HG02884 (cell line): Measurements from ENCODE around the gene KLRK1.
A peak's percentile ranks its signal among the peaks of the same experiment; 100 is the strongest.
"Not testable (repeated sequence)": the region's sequence is repeated elsewhere in the genome, so short reads cannot be mapped to it uniquely, and the experiment has no call there.

Experiments used
- ATAC-seq: cut with Tn5 transposase; IDR thresholded peaks from one replicate; pipeline ENCODE4 v1.9.1; 2021; ENCODE audit warnings: mild to moderate bottlenecking, moderate library complexity; ENCODE audit not compliant: unreplicated experiment

Gene KLRK1

DNA sequence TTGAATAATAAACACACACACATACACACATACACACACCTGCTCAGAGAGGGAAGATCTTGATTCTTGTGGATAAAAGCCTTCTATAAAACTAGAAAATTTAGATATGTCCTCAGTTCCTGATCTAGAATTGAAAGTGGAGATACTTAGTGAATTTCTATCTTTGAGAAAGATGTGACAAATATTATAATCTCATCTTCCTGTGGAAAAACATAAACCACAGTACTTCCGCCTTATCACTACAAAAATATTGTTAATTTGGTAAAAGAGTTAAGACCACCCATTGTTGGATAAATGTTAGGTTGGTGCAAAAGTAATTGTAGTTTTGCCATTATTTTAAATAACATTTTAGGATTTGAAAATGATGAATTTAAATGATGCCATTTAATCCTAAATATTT lies at the start of gene KLRK1:
KLRK1 (minus strand) TSS at position 138 of the 400 bp plus-strand sequence. CDS start 1,231 bp downstream, outside the sequence.
- ATAC-seq, result no peak

DNA sequence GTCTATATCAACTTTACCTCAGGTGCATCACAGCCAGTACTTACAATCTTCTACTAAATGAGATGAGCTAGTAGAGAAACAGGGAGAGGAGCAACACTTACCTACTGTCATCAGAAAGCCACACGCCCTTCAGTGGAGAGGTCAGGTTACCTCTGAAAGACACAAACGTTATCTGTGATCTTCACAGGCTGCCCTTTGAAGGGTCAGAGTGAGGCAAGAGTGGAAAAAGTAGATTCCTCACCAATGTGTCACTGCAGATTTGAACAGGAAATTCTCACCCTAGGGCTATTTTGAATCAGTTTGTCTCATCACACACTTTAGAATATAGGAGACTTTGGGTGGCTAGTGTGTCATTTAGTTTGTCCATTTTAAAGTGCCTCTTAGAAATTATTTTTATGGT lies 47.8 kb upstream of the KLRK1 start:
- not testable (repeated sequence) for ATAC-seq

DNA sequence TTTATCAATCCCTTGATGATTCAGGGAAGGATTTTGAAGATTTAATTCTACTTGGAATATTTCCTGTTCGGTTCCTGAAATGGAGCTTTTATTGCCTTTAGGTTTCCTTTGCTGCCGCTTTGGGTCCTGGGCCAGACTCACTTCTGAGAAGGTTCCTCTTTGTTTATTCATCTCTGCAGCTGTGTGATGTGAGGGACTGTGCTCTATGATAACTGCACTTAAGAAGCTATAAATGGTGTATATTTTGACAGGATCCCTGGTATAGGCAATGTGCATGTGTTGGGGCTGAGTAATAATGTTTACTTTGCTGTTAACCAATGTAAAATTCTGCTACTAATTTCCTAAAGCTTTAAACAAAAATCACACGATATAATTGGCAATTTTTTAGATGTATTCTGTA lies 46.0 kb upstream of the KLRK1 start, which contains the start of gene KLRC2:
KLRC2 (minus strand) TSS at position 195 of the 400 bp plus-strand sequence; CDS start at position 171, 24 bp downstream.
- ATAC-seq, result not testable (repeated sequence)

DNA sequence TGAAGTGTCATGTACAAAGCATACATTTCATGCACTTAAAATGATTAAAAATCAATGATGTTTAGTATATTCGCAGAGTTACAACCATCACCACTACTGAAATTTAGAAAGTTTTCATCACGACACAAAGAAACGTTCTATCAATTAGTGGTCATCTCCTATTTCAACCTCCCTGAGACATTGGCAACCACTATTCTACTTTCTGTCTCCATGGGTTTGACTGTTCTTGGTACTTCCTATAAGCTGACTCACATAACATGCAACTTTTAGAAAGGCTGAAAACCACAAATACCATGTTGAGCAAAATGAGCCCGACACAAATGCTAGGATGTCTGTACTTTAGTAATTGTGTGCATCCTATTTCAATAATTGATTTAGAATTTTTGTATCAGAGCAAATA lies 40.8 kb upstream of the KLRK1 start:
- ATAC-seq, result not testable (repeated sequence)

DNA sequence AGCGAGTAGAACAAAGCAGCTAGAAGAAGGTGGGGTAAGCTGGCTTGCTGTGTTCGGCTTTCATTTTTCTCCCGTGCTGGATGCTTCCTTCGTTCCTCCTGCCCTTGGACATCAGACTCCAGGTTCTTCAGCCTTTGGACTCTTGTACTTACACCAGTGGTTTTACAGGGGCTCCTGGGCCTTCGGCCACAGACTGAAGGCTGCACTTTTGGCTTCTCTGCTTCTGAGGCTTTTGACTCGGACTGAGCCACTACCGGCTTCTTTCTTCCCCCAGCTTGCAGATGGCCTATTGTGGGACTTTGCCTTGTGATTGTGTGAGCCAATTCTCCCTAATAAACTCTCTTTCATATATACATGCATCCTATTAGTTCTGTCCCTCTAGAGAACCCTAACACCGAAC lies 36.1 kb upstream of the KLRK1 start:
- ATAC-seq, result not testable (repeated sequence)

DNA sequence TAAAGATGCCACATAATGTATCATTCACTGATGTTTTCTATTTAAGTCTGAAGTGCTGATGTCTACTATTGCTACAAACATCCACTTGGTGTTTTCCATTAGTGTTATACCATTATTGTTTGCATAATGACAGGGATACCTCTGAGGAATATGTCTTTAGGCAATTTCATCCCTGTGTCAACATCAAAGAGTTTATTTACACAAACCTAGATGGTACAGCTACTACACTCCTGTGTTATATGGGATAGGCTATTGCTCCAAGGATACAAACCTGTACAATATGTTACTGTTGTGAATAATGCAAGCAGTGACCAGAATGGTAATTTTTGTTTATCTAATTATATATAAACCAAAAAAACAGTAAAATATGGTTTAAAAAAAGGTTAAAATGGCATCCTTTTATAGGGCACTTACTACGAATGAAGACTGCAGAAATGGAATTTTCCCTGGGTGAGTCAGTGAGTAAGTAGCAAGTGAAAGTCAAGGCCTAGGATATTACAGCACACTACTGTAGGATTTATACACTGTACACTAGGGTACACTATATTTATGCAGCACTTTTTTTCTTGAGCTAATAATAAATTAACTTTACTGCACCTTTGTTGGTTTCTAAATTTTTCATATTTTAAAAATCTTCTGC lies 34.5 kb upstream of the KLRK1 start:
- not testable (repeated sequence) for ATAC-seq

DNA sequence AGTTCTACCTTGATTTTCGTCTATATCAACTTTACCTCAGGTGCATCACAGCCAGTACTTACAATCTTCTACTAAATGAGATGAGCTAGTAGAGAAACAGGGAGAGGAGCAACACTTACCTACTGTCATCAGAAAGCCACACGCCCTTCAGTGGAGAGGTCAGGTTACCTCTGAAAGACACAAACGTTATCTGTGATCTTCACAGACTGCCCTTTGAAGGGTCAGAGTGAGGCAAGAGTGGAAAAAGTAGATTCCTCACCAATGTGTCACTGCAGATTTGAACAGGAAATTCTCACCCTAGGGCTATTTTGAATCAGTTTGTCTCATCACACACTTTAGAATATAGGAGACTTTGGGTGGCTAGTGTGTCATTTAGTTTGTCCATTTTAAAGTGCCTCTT lies 32.3 kb upstream of the KLRK1 start:
- ATAC-seq, result not testable (repeated sequence)

DNA sequence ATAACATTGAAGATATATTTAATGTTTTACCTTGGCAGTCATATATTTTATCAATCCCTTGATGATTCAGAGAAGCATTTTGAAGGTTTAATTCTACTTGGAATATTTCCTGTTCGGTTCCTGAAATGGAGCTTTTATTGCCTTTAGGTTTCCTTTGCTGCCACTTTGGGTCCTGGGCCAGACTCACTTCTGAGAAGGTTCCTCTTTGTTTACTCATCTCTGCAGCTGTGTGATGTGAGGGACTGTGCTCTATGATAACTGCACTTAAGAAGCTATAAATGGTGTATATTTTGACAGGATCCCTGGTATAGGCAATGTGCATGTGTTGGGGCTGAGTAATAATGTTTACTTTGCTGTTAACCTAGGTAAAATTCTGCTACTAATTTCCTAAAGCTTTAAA lies 30.5 kb upstream of the KLRK1 start, which contains the start of gene KLRC3:
KLRC3 (minus strand) TSS at position 262 of the 400 bp plus-strand sequence; CDS start at position 217, 45 bp downstream.
- not testable (repeated sequence) for ATAC-seq

DNA sequence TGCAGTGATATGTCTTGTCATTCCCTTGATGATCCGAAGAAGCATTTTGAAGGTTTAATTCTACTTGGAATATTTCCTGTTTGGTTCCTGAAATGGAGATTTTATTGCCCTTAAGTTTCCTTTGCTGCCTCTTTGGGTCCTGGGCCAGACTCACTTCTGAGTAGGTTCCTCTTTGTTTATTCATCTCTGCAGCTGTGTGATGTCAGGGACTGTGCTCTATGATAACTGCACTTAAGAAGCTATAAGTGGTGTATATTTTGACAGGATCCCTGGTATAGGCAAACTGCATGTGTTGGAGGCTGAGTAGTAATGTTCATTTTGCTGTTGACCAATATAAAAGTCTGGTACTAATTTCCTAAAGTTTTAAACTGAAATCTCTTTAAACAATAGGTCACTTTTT lies 19.6 kb upstream of the KLRK1 start, which contains the start of gene KLRC4:
KLRC4 (minus strand) TSS at position 366 of the 400 bp plus-strand sequence; CDS start at position 184, 182 bp downstream.
- no peak for ATAC-seq

DNA sequence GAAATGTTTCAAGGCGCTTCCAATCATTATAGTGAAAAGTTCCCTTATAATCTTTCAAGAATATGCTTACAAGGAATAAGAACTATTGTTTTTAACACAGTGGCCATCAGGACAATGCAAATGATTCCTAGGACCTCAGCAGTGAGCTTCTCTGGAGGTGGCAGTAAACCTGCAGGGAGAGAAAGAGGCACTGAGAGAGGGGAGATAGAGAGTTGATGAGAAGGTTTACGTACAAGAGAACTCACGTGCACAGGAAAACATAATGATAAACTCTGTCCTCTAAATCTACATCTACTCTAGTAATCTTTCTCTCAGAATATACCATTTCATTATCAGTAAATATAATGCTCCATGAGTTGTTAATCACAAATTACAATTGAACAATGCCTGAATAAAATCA lies 19.0 kb upstream of the KLRK1 start:
- no peak for ATAC-seq

DNA sequence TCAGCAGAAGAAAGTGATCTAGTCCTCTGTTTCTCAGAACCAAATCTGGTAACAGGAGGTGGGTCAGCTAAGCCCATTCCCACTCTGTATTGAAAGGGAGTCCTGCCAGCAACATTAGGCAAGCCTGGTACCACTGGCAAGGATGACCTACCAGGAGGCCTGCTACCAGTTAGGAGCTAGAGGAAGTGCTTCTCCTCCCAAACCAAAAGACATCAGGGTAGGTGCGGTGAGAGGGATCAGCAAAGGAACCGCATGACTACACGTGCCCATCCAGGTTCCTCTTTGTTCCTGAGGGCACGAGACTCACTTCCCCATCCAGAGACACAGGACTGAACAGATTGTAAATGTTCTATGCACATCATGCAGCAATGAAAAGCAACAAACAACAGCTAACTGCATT lies 16.9 kb upstream of the KLRK1 start:
- ATAC-seq, result no peak

DNA sequence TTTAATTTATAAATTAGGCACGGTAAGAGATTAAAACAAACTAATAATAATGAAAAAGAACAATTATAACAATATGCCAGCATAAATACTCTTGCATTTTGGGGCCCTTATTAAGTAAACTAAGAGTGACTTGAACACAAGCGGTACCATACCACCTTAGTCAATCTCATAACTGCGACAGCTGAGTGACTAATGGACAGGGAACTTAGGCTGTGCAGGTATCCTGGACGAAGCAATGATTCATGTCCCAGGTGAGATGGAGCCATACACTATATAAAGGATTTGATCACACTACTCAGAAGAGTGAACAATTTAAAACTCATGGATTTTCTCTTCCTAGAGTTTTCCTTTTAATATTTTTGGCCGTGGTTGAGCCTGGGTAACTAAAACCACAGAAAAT lies 15.5 kb upstream of the KLRK1 start:
- no peak for ATAC-seq

DNA sequence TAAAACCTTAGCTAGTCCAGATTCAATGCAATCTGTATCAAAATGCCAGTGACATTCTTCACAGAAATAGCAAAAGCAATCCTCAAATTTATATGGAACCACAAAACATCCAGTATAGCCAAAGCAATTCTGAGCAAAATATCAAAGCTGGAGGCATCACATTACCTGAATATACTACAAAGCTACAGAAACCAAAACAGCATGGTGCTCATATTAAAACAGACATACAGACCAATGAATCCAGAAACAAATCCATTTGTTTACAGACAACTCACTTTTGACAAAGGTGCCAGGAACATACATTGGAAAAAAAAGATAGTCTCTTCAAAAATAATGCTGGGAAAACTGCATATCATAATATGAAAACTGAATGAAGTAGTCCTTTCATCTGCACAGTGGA lies 15.0 kb upstream of the KLRK1 start:
- ATAC-seq, result no peak

DNA sequence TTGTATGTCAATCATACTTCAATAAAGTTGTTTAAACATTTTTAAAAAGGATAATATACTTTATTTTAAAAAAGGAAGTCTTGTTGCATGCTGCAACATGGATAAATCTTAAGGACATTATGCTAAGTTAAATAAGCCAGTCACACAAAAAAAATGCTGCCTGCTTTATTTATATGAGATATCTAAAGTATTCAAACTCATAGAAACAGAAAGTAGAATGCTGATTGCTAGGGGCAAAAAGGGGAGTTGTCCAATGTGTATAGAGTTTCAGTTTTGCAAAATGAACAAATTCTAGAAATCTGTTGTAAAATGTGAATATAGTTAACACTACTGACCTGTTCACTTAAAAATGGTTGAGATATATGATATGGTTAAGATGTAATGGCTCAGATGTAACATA lies 11.0 kb upstream of the KLRK1 start:
- no peak for ATAC-seq

DNA sequence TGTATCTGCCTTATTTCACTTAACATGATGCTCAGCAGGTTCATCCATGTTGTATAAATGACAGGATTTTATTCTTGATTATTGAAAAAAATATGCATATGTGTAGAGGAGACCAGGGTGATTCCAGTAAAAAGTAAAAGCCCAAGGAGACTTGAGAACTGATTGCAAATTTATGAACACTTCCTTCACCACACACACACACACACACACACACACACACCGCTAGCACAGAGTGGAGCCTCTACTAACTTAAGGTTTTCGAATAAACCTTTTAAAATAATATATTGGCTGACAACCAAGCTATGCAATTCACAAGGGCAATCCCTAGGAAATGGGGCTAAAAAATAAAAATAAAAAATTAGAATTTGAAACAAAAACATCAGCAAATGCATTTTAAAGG lies 8.3 kb upstream of the KLRK1 start:
- ATAC-seq, result no peak

DNA sequence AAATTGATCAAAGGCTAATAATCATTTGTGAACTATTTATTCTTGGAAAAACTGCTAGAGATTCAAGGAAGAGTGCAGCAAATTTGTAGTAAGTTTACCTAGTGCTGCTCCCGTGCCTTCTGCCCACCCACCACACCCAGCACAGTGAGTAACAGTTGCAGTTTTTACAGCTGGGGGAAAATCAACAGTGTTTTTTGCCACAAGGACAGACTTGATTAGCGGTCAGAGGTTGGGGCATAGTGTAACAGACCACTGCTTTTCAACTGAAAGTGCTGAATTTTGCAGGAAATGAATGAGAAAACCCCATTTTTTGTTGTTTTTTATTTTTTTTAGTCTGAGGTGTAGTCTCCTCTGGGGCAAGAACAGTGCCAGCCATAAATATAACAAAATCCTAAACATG lies 7.5 kb upstream of the KLRK1 start:
- no peak for ATAC-seq

DNA sequence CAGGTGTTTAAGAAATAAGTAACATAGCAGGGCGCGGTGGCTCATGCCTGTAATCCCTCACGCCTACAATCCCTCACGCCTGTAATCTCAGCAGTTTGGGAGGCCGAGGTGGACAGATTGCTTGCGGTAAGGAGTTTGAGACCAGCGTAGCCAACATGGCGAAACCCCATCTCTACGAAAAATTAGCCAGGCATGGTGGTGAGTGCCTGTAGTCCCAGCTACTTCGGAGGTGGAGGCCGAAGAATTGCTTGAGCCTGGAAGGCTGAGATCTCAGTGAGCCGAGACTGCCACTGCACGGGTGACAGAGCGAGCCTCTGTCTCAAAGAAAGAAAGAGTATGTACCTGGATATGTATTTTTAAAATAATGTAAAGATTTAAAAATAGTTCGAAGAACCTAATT lies 6.3 kb upstream of the KLRK1 start:
- ATAC-seq, result not testable (repeated sequence)

DNA sequence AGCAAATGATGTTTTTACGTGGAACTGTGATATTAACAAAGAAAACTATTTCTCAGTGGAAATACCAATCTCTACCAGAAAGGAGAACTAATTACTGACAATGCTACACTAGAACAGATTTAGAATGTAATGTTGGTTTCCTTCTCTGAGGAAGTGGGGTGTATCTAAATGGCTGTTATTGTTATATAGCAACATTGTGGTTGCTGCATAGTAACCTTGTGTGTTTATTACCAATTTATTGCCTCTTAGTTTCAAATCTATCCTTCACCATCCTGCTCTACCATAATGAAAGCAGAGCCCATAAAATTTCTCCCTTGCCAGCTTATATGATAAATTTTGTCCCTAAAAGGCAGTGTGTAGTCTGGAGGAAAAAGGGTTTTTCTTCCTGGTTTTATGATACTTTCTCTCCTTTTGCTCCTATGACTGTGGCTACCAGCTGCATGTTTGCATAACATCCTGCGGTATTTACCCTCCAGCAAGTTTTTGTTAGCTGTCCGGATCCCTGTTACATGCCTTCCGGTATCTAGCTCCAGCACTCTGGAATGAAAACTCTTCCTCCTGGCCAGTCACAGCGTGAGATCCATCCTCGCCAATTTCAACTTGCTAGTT lies 5.7 kb upstream of the KLRK1 start:
- ATAC-seq, result peak; percentile 87

DNA sequence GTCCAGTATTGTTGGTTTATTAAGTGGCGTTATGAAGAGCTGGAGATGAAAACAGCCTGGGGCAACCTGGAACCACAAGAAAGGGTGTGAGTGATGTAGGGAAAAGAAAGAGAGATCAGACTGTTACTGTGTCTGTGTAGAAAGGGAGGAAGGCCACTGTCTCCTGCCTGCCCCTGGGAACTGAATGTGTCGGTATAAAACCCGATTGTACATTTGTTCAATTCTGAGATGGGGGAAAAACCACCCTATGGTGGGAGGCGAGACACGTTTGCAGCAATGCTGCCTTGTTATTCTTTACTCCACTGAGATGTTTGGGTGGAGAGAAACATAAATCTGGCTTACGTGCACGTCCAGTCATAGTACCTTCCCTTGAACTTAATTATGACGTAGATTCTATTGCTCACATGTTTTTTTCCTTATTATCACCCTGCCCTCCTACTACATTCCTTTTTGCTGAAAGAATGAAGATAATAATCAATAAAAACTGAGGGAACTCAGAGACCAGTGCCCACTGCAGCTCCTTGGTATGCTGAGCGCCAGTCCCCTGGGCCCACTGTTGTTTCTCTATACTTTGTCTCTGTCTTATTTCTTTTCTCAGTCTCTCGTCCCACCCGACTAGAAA lies 4.8 kb upstream of the KLRK1 start:
- ATAC-seq, result not testable (repeated sequence)

DNA sequence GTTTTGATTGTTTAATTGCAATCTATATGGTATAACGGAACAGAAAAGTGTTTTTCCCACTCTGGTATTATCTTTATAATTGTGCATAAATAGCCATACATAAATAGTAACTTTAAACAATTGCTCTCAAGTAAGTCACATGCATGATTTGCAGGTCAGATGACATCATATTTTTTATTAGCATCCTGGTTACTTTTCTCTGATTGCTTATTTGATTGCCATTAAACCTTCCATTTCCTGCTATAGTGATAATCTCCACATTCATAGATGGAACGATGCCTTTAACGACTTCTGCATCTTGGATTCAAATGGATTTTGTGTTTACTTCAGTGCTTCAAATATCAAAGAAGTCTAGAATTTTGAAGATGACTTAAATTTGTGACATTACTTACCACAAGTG lies 3.5 kb upstream of the KLRK1 start:
- no peak for ATAC-seq

DNA sequence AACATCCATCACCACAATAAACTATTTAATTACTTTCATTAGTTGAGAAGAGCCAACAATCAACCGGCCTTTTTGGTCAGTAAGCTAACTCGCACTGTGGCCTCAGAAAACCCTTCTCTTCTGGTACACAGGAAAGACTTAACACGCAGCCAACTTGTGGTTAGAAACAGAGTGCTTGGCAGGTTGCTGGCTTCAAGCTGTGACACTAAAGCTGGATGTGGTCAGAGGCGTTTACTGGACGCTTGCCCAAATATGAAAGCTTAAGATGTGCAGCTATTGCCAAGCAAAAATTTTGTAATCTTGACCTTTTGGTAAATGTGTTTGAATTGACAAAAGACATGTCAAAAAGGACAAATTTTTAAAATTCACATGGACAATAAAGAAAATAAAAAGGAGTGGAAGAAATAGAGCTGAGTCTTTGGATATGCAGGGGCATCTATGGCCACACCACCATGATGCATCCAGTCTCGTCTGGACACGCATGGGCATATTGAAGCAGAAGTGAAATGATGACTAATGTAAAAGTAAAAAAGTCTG lies 2.6 kb upstream of the KLRK1 start:
- ATAC-seq, result peak; percentile 44

DNA sequence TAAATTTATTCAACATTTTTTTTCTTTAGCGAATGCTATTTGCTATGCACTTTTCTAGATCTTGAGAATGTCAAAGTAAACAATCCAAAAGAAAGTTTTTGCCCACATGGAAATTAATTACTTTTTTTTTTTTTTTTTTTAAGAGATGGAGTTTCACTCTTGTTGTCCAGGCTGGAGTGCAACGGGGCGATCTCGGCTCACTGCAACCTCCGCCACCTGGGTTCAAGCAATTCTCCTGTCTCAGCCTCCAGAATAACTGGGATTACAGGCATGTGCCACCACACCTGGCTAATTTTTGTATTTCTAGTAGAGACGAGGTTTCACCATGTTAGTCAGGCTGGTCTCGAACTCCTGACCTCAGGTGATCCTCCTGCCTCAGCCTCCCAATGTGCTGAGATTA lies 1.1 kb upstream of the KLRK1 start:
- not testable (repeated sequence) for ATAC-seq
